ENCODE results near the gene SEMA5A. TPM values are rescaled to one million over a fixed set of nuclear protein-coding genes. Genes with fewer than 3 reads are reported as not detected.

The SEMA5A gene
- total RNA-seq, 4 donors from 2014 or later, result 2.4 to 129 (median 10.0) TPM

- intact Hi-C loops (cut with DNase I; ENCODE audit: low total_unique reads), result no loop called here
- Histone ChIP-seq H3K27ac (no peak overlapping the region), H3K36me3 (no peaks in the 10 kb centered on the region), H3K4me3 (no peak overlapping the region), H3K27me3 (no peaks in the 10 kb centered on the region), H3K9me3 (no peaks in the 10 kb centered on the region), H3K4me1 (no peaks in the 10 kb centered on the region)
- DNase-seq, result no peak
- no peak for TF ChIP-seq CTCF (IDR thresholded peaks at IDR 0.05)
- no peak for TF ChIP-seq POLR2A (IDR thresholded peaks at IDR 0.05)
Observed at GRCh38 chr5:9071074-9071473, 474.8 kb downstream of the SEMA5A start.

- H3K4me1 ChIP-seq, result no peaks in the 10 kb centered on the region
- intact Hi-C loops (cut with DNase I; ENCODE audit: low total_unique reads), result no loop called here
- no peak for DNase-seq
- TF ChIP-seq POLR2A (IDR thresholded peaks at IDR 0.05) (no peak), CTCF (IDR thresholded peaks at IDR 0.05) (no peak)
- no peaks in the 10 kb centered on the region for H3K27me3 ChIP-seq
- no peak overlapping the region for H3K4me3 ChIP-seq
- peak overlapping the region in 1 of 2 donors; percentile 58 for H3K27ac ChIP-seq
- H3K36me3 ChIP-seq, result no peaks in the 10 kb centered on the region
- H3K9me3 ChIP-seq, result no peaks in the 10 kb centered on the region
Observed at GRCh38 chr5:9069650-9070049, 476.2 kb downstream of the SEMA5A start.

GRCh38 chr5:9067154-9067553 is 478.7 kb downstream of the SEMA5A start:
- H3K4me3 ChIP-seq, result no peak overlapping the region
- TF ChIP-seq POLR2A (IDR thresholded peaks at IDR 0.05) (no peak), CTCF (IDR thresholded peaks at IDR 0.05) (no peak)
- intact Hi-C loops (cut with DNase I; ENCODE audit: low total_unique reads), result no loop called here
- H3K27ac ChIP-seq, result no peak overlapping the region
- H3K9me3 ChIP-seq, result no peaks in the 10 kb centered on the region
- no peaks in the 10 kb centered on the region for H3K36me3 ChIP-seq
- no peaks in the 10 kb centered on the region for H3K27me3 ChIP-seq
- no peaks in the 10 kb centered on the region for H3K4me1 ChIP-seq
- no peak for DNase-seq

- no peaks in the 10 kb centered on the region for H3K36me3 ChIP-seq
- H3K4me3 ChIP-seq, result no peak overlapping the region
- DNase-seq, result no peak
- no peaks in the 10 kb centered on the region for H3K4me1 ChIP-seq
- TF ChIP-seq POLR2A (IDR thresholded peaks at IDR 0.05) (no peak), CTCF (IDR thresholded peaks at IDR 0.05) (no peak)
- no peak overlapping the region for H3K27ac ChIP-seq
- no peaks in the 10 kb centered on the region for H3K27me3 ChIP-seq
- intact Hi-C loops (cut with DNase I; ENCODE audit: low total_unique reads), result no loop called here
- H3K9me3 ChIP-seq, result no peaks in the 10 kb centered on the region
Observed at GRCh38 chr5:9066349-9066748, 479.5 kb downstream of the SEMA5A start.

- Histone ChIP-seq H3K27ac (no peak overlapping the region), H3K9me3 (no peaks in the 10 kb centered on the region), H3K36me3 (no peaks in the 10 kb centered on the region), H3K4me1 (no peaks in the 10 kb centered on the region), H3K4me3 (no peak overlapping the region), H3K27me3 (no peaks in the 10 kb centered on the region)
- intact Hi-C loops (cut with DNase I; ENCODE audit: low total_unique reads), result no loop called here
- TF ChIP-seq POLR2A (IDR thresholded peaks at IDR 0.05) (no peak), CTCF (IDR thresholded peaks at IDR 0.05) (no peak)
- no peak for DNase-seq
Observed at GRCh38 chr5:9063615-9064245, 482.1 kb downstream of the SEMA5A start.

Measured in uterus (tissue), 4 donors.